Stimulated activated CD8-positive, alpha-beta memory T cell treated with anti-CD3 and anti-CD28 coated beads, Interleukin-15, amount 100 ng/mL, for 1 hour (primary cell): ENCODE data around the gene ALOX12B.
"Not testable (repeated sequence)": the region's sequence is repeated elsewhere in the genome, so short reads cannot be mapped to it uniquely, and the experiment has no call there.

Experiments used
- DNase-seq: peaks from one replicate; pipeline ENCODE4 v3.0.0-alpha.2; 2020; ENCODE audit warnings: low read depth

The ALOX12B gene

GRCh38 chr17:8118769-8119580, 31.5 kb upstream of the ALOX12B start:
- DNase-seq: peak; percentile 62

GRCh38 chr17:8117980-8118768, 30.7 kb upstream of the ALOX12B start, which contains the start of gene ALOXE3:
TSS of gene ALOXE3 (minus strand) at chr17:8118514. CDS start at chr17:8117990, 524 bp downstream.
- DNase-seq: no peak

- DNase-seq: no peak
Measured at GRCh38 chr17:8117367-8117979, 30.0 kb upstream of the ALOX12B start.

GRCh38 chr17:8116776-8117175, 29.3 kb upstream of the ALOX12B start:
- no peak for DNase-seq

DNA sequence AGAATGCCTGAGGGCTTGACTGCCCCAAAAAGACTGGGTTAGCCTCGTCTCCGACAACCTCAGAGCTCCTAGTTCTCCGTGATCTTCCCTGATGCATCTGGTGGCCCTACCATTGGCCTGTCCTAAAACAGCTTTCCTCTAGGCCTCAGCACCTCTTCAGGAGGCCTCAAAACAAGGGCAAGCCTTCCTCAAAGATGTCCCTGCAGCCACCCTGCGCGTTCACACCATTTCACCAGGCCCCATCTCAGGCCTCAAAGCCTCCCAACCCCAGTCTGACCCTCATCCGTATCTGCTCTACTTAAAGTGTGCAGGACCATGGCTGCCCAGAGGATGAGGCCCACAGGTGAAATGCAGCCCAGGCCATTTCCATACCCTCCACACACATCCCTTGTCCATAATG, 23.4 kb upstream of the ALOX12B start:
- DNase-seq: no peak

DNA sequence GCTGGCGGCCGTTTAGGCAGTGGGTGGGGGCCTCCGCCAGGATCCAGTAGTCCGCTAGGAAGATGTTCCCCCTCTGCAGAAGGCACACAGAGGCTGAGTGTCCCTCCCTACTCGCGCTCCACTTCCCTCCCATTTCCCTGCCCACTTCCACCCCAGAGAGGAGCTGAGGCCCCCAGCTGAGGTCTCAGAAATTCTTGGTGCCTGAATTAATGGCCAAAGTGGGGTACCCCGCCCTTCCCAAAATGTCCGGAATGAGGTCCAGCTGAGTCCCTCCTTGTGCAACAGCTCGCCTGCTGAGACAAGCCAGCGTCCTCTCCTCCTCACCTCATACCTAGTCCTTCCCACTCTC, 22.9 kb upstream of the ALOX12B start:
- DNase-seq: no peak

GRCh38 chr17:8109661-8110455, 22.3 kb upstream of the ALOX12B start:
- DNase-seq: peak; percentile 58

- no peak for DNase-seq
Measured at GRCh38 chr17:8108972-8109660, 21.6 kb upstream of the ALOX12B start.

DNA sequence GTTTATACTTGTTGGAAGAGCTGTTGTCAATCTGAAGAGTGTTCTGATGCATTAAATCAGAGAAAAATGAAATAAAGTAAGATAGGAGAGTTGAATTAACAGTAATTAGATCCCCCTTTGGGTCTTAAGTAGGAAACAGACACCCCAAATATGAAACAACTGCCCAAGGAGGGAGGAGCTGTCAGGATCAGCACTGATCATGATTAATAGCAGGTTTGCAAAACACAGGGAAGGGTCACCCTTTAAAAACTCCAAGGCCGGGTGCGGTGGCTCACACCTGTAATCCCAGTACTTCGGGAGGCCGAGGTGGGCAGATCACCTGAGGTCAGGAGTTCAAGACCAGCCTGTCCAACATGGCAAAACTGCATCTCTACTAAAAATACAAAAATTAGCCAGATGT, 19.5 kb upstream of the ALOX12B start:
- DNase-seq: not testable (repeated sequence)

DNA sequence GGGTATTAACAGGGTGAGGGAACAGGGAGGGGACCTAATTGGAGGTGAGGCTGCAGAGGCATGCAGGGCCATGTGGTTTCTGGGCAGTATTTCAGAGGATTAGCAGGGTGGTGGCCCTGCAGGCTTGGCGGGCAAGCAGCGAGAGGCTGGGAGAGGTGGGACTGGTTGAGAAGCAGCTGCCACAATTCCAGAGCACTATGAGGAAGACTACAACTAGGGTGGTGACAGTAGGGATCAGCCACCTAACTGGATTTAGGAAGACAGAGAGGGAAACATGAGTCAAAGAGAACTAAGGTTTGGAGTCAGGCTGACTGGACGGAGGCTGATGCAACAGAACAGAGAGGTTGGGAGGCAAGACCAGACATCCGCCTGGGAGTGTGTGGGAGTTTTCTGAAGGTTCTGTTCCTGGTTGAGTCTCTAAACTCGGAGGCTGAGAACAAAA, 18.5 kb upstream of the ALOX12B start:
- DNase-seq: no peak

DNA sequence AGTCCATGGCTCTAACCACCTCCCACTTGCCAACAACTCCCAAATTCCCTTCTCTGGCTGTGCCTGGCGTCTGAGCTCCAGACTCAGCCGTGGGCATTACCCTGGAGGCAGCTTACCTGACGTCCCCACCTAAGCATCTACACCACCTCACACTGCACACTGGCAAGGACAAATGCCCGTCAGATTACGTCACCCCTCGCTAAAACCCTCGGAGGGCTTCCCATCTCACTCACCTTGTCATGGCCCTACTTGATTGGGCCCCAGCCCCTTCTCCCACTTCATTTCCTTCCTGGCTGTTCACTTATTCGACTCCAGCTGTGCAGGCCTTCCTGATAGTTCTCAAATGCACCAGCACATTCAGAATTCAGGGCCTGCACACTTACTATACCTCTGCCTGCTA, 17.4 kb upstream of the ALOX12B start:
- DNase-seq: no peak

GRCh38 chr17:8103549-8103948, 16.0 kb upstream of the ALOX12B start:
- no peak for DNase-seq

- DNase-seq: no peak
Measured at GRCh38 chr17:8101721-8102120, 14.2 kb upstream of the ALOX12B start.

DNA sequence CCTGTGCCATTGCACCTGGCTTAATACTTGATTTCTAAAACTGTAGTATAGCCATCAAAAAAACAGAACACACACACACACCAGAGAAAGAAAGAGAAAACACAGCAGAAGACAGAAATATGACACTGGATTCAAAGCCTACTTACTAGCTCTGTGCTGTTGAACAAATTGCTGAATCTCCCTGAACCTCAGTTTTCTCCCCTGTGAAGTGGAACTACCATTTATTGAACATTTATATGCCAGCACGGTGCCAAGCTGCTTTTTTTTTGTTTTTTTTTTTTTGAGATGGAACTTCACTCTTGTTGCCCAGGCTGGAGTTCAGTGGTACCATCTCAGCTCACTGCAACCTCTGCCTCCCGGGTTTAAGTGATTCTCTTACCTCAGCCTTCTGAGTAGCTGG, 13.2 kb upstream of the ALOX12B start:
- DNase-seq: no peak

GRCh38 chr17:8100111-8100510, 12.6 kb upstream of the ALOX12B start:
- no peak for DNase-seq

DNA sequence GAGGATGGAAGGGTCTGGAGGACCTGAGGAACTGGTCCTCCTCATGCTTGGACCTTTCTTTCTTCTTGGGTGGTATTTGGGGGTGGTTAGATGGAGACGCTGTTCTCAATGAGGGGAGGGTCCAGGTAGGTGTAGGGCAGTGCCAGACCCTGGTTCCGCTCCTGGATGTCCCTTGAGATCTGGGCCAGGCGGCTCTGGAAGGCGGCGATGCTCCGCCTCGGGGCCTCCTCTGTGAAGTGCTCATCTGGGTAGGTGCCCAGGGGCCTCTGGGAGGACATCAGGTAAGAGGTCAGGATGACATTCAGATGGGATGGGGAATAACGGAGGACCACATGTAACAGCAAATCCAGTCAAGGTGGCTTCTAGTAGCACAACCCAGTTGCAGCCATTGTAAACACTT, 9.0 kb upstream of the ALOX12B start:
- DNase-seq: no peak

DNA sequence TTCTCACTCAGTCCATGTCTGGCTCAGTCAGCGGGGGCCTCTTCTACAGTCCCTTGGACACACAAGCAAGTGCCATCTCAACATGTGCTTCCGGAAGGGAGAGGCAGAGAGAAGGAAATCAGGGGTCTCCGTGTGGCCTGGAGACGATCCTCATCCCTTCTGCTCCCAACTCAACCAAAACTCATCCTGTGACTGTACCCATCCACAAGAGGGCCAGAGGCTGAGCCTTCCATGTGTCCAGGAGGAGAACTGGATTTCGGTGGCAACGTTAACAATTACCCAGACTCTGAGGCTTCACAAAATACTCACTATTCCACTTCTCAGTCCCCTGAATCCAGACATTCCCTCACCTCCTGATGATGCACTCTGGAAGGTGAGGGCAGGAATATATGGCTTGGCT, 7.8 kb upstream of the ALOX12B start:
- no peak for DNase-seq

DNA sequence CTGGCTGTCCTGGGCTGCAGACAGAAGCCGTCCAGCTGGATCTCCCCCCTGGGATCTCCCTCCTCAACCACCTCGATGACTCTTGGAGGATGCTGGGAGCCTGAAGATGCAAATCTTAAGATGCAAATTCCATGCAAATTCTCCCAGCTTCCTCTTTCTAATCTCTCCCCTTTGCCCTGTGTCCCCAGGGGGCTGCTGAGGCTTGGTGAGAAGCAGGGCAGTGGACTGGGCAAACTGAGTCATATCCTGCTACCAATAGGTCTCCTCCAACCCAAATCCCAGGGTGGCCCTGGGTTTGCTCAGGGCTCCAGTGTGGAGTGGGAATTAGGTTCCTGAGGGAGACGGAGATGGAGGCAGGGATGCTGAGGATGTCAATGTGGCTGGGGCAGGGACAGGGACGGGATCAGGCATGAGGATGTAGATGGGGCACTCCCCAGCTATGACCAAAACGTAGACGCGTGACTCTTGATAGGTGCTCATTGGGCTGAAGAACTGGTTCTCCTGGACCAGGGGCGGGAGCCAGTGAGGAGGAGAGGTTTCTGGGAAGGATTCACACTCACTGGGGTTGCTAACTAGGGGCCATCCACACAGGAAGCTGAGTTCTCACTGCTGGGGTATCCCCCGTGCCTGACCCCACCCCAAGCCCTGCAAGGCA, 3.6 kb upstream of the ALOX12B start:
- no peak for DNase-seq

DNA sequence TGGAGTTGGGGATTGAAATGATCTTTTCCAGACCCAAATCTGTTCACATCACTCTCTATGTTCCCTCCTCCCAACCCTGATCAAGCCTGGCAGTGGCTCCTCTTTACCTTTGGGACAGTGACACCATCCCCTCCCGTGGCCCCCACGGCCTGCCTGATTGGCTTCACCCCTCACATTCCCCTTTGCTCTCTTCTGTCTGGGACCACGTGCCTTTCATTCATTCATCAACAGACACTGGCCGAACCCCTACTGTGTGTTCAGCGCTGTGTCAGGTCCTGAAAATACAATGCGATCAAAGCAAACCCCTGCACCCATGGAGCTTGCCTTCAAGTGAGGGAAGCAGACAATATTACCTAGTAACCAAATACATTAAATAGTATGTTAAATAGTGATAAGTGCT, 2.2 kb upstream of the ALOX12B start:
- no peak for DNase-seq

DNA sequence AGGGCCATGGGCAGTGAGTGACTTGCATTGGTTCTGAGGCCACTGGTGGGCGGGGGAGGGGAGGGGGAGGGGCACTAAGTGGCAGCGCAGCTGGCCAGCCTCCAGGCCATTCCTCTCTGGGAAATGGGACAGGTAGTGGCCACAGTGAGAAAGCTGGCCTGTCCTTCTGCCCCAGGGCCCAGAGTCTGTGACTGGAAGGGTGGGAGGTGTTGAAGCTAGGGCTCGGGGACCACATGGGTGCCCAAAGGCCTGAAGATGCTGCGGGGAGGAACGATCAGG, 375 bp upstream of the ALOX12B start:
- no peak for DNase-seq

DNA sequence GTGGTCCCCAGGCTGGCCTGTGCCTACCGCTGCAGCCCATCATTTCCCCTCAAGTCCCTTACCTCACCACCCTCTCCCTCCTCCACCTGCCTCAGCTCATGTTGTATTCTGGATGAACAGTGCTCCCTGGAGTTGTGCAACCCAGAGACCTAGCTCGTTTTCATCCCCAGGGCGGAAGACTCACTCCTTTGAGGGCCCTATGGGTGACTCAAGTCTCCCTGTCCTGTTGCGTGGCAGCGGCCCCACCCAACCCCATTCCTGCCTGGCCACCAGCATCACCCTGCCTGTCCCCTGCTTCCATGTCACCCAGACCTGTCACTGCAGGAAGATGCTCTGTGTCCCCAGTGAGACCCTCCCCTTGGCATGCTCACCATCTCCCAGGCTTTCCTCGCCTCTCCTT, 3.3 kb downstream of the ALOX12B start:
- DNase-seq: no peak
